NK-92 (cell line): ENCODE results near the gene ZNF787.

Source experiments
- DNase-seq: peaks from one replicate; lab custom pipeline; 2025; ENCODE audit not compliant: unreplicated experiment; lab: John Stamatoyannopoulos, UW

The ZNF787 gene

DNA sequence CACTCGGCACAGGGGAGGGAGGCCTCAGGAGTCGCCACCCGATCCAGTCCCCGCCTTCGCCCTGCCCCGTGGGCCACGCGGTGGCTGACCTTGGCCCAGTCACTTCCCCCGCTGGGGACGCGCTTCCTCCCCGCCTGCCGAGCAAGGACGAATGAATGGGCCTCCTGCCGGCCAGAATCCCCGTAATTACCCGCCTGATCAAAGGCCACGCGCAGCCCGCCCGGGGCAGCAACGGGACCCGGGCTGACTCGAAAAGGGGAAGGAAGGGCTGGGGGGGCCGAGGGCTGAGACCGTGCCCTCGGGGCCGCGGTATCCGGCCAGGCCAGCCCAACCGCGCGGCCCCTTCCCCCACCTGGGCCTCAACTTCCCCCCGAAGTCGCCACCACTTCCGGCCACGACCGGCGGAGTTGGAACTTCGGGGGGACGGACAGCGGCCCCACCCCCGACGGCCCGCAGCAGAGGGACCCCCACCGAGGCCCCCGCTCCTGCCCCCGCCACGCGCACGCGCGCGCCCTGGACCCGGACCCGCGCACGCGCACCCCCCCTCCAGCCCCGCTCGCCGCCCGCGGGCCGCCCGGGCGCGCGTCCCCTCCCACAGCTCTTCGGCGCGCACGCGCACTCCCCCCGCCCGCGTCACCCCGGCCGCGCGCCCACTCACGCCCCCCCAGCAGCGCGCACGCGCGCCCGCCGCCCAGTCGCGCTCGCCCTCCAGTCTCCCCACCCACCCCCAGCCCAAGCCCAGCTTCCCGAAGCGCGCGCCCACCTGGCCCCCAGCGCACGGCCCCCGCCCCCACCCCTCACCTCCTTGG lies 520 bp downstream of the ZNF787 start:
- no peak for DNase-seq

DNA sequence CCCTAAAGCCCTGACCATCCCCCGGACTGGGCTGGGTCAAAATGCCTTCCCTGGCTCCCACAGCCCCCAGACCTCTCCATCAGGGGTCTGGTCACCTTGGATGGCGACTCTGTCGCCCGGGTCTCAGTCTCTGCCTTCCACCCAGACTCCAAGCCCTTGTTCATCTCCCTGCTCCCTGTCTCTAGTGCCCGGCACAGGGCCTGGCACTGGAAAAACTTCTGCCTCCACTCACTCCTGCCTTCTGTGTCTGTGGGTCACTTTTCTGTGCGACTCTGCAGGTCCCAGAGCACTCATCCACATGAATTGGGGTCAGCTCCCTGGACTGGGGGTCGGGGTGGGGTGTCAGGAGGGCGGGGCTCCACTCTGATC lies 1.1 kb downstream of the ZNF787 start:
- no peak for DNase-seq

- DNase-seq: no peak
Observed at GRCh38 chr19:56119582-56119978, 1.5 kb downstream of the ZNF787 start.

DNA sequence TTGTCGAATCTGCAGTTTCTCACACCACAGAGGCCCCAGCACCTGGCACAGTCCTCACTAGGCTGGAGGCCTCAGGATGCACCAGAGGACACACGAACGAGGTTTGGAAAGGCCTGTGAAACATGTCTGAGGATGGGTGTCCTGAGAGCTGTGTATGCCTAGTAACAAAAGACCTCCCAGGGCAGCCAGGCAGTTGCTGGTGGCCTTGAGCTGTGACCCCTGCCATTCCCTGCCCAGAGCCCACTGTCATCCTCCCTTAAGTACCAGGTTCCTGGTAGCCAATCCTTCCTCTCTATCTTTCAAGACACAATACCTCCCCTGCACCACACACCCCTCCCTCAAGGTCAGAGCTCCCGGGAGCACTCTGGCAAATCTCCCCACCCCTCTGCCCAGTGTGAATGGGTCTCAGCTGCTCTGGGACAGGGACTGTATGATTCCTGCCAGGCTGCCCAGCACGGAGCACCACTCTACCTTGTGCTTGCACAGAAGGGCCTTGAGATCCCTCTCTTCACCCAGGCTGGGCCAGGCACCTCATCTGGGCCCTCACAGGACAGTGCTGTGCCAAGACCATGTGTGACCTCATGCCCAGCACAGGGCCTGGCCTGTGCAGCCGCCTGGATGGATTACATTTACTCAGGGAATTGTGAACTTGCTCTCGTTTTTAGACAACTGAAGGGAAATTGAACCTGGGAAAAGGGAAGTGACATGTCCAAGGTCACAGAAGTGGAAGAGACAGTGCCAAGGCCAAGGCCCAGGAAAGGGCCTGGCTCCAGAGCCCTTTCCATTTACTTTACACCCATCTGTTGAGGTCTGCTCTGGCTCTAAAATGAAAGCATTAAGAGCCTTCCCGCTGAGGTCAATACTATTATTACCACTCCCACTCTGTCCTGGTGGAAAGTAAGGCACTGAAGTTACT lies 2.2 kb downstream of the ZNF787 start:
- no peak for DNase-seq

- no peak for DNase-seq
Observed at GRCh38 chr19:56117889-56118288, 3.2 kb downstream of the ZNF787 start.

DNA sequence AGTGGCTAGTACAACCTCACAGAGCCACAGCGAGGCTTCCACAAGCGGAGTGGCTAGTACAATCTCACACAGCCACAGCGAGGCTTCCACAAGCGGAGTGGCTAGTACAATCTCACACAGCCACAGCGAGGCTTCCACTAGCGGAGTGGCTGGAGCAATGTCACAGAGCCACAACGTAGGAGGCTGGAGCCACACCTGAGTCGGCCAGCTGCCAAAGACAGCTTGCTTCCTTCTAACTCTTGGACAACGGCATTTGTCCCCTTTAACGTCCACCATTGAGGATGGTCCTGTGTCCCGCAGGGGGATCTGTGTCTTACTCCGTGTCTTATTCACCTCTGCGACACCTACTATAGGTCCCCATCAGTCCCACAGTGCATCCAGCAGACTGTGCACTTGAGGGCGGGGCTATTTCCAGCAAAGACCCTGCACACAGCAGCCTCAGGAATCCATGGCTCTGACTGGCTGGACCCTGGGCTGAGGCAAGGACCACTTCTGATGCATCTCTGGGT lies 3.7 kb downstream of the ZNF787 start:
- no peak for DNase-seq

- no peak for DNase-seq
Observed at GRCh38 chr19:56116606-56117005, 4.5 kb downstream of the ZNF787 start.

GRCh38 chr19:56115490-56115889 lies 5.6 kb downstream of the ZNF787 start:
- DNase-seq: no peak

DNA sequence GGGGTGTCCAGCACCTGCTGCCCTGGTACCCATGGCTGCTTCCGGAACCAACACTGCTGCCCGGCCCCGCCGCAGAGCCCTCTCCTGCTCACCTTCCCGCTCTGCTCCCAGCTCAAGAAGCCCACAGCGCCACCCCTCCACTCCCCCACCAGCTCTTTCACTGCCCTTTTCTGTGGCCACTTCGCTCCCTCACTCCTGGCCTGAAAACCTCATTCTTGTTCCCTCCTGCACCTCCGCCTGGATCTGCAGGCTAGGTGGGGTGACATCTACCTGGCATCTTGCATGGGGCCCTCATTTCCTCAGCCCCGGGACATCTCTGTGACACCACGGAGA lies 6.4 kb downstream of the ZNF787 start:
- DNase-seq: no peak

DNA sequence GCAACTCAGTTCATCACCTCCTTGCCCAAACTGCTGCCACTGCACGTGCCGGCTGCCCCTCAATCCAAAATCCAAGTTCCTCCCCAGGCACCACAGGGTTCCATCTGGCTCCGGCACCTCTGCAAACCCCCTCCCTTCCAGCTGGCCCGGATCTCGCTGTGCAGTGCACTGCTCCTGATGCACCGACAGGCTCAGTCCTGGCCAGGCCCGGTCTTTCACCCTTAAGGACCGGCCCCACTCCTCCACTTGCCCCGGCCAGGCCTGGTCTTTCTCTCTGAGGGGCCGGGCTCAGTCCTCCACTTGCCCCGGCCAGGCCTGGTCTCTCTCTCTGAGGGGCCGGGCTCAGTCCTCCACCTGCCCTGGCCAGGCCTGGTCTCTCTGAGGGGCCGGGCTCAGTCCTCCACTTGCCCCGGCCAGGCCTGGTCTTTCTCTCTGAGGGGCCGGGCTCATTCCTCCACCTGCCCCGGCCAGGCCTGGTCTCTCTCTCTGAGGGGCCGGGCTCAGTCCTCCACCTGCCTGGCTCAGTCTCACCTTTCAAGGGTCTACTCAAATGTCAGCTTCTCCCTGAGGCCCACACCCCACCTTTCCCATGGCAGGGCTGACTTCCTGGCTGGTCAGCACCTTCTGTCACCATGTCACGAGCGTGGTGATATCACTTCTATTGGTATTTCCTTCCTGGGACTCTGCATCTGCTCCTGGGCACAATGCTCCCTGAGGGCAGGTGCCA lies 6.9 kb downstream of the ZNF787 start:
- no peak for DNase-seq

DNA sequence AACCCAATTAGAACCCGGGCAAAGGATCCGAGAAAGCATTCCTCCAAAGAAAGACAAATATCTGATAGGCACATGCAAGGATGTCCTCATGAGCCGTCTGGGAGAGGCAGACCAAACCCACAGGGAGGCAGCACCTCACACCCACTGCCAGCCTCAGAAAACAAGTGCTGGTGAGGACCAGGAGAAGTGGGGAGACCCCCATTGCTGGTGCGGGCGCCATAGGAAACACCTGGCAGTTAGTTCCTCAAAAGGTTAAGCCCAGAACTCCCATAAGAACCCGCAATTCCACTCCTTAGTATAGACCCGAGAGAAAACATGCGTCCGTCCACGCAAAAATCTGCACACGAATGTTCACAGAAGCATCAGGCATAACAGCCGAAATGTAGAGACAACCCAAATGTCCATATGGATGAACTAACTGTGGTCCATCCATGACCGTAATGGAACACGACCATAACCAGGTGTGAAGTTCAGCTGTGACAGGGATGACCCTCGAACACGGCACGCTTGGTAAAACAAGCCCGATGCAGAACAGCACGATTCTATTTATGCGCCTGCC lies 7.9 kb downstream of the ZNF787 start:
- no peak for DNase-seq

DNA sequence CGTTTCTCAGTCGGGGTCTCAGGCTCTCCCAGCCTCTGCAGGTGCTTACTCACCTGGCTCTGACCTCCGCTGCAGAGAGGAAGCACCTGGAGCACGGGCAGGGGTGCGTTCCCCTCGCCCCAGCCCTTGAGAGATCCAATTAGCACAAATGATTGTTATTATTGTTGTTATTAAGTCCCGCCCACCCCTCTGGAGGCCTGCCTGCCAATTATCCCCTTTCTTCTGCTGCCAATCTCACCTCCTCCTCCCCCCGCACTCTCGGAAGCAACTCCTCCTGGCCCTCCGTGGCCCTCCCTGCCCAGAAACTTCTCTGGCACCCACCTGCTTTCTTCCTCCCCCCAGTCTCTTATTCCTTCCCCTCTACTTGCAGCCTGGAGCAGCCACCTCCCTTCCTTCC lies 8.8 kb downstream of the ZNF787 start:
- DNase-seq: no peak

DNA sequence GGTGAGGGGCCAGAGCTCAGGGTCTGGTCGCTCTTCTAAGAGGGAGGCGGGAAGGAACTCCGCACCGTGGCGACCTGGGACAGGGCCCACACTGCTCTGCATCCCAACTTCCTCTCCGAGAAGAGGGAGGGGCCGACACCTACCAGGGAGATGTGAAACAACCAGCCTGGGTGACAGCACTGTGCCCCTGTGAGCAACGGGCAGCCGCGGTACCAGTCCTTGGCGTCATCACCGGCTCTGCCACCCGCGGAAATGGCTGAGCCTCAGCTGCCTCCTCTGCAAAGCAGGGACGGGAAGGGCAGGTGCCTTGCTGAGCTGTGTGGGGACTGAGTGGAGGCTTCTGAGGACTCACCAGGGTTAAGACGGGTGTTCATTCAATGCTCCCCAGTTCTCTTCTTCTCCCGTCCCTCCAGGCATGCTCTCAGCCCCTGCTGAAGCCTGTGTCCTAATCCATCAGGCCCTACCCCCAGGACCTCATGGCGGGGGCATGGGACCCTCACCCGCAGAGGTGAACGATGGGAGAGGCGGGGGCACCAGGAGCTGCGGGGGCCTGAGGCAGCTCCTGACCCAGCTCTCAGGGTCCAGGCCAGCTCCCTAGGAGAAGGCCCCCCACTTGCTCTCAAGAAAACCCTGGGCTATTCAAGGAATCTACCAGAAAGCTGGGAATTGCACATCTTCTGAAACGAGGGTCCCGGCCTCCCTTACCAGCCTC lies 9.3 kb downstream of the ZNF787 start:
- DNase-seq: no peak

- DNase-seq: no peak
Observed at GRCh38 chr19:56110515-56111448, 10.3 kb downstream of the ZNF787 start.

DNA sequence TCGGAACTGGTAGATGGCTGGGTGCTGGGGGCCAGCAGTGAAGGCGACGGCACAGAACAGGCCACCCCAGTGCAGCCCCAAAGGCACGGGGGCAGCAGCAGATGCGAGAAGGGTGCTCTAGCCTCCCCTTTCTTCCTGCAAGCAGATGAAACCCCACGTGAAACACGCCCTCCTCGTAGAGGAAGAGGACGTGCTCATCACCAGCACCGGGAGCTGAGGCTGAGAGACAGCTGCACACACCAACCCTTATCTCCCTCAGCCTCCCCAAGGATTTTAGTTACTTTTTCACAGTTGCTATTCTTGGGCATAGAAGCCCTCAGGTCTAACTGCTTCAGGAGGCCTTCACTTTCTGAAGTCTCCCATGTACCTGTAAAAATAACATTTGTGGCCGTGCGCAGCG lies 11.9 kb downstream of the ZNF787 start:
- DNase-seq: no peak

GRCh38 chr19:56108447-56109195 lies 12.5 kb downstream of the ZNF787 start:
- DNase-seq: no peak

- DNase-seq: no peak
Observed at GRCh38 chr19:56107626-56108351, 13.3 kb downstream of the ZNF787 start.

DNA sequence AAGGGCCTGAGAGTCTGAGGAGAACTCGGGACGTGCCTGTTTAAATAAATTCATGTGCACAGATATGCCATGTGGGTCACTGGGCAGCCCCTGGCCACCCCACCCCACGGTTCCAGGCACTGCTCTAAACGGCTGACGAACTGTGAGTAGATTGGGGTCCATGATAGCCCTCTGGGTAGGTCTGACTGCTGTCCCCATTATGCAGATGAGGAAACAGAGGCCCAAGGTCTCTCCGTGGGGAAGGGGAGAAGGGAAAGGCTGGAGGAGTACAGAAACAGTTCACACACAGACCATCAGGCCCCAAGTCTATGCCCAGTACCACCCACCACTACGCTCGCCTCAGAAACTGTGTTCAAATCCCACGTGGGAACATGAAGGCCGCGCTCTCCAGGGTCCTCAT lies 14.1 kb downstream of the ZNF787 start:
- no peak for DNase-seq
